ENCODE measurements around the gene GBP2. TPM values are rescaled to one million over a fixed set of nuclear protein-coding genes. Genes with fewer than 3 reads are reported as not detected.

Gene GBP2
- total RNA-seq, 4 donors from 2014 or later, result 13.7 to 77.5 (median 56.1) TPM

- no peaks in the 10 kb centered on the region for H3K9me3 ChIP-seq
- no peak for DNase-seq
- H3K36me3 ChIP-seq, result no peaks in the 10 kb centered on the region
- intact Hi-C loops (cut with DNase I; ENCODE audit: low total_unique reads), result no loop called here
- H3K27ac ChIP-seq, result no peak overlapping the region
- H3K27me3 ChIP-seq, result no peaks in the 10 kb centered on the region
- no peaks in the 10 kb centered on the region for H3K4me1 ChIP-seq
- in situ Hi-C loops (cut with MboI; ENCODE audit: low pct_ligation_motif_present in 1 of 4, low pct_unique_long_range_greater_than_20kb in 1 of 4, low sequenced_read_pairs in 3 of 4), result no loop called here
- WGBS, 2 donors (ENCODE audit: low coverage in 1 of 2), result 85 to 95% methylated on average over 3 to 4 of the region's 4 CpGs
- no peak overlapping the region for H3K4me3 ChIP-seq
- TF ChIP-seq CTCF (IDR thresholded peaks at IDR 0.05) (no peak), POLR2A (IDR thresholded peaks at IDR 0.05) (no peak), POLR2AphosphoS5 (IDR thresholded peaks at IDR 0.05) (no peak), EP300 (IDR thresholded peaks at IDR 0.05; ENCODE audit: low read depth) (no peak)
Observed at GRCh38 chr1:89170170-89171066, 44.5 kb upstream of the GBP2 start.

DNA sequence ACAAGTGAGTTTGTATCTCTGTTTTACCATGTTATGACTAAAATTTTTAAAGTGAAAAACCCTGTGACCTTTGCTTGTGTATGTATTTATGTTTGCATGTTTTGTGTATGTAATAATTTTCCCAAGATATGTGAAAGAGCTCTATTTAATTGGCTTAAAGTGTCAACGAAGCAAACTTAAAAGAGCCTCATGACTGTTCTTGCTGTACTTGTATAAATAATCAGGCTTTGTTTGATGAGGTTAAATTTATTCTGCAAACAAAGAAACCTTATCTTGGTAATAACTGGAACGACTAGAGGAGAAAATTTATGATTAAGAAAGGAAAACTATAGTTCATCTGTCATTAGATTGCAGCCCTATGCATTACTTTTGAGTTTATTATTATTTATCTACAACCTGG is 43.3 kb upstream of the GBP2 start:
- H3K4me3 ChIP-seq, result no peak overlapping the region
- H3K27ac ChIP-seq, result no peak overlapping the region
- no peaks in the 10 kb centered on the region for H3K4me1 ChIP-seq
- no peak for DNase-seq
- in situ Hi-C loops (cut with MboI; ENCODE audit: low pct_ligation_motif_present in 1 of 4, low pct_unique_long_range_greater_than_20kb in 1 of 4, low sequenced_read_pairs in 3 of 4), result no loop called here
- H3K9me3 ChIP-seq, result no peaks in the 10 kb centered on the region
- no peak for TF ChIP-seq EP300 (IDR thresholded peaks at IDR 0.05; ENCODE audit: low read depth)
- TF ChIP-seq POLR2A (IDR thresholded peaks at IDR 0.05), result no peak
- no peak for TF ChIP-seq POLR2AphosphoS5 (IDR thresholded peaks at IDR 0.05)
- TF ChIP-seq CTCF (IDR thresholded peaks at IDR 0.05), result no peak
- intact Hi-C loops (cut with DNase I; ENCODE audit: low total_unique reads), result no loop called here
- no peaks in the 10 kb centered on the region for H3K27me3 ChIP-seq
- WGBS, 2 donors (ENCODE audit: low coverage in 1 of 2), result 32 to 33% methylated on average over 2 of the region's 2 CpGs
- no peaks in the 10 kb centered on the region for H3K36me3 ChIP-seq

GRCh38 chr1:89167590-89168230 is 41.8 kb upstream of the GBP2 start:
- TF ChIP-seq POLR2AphosphoS5 (IDR thresholded peaks at IDR 0.05), result no peak
- no peak for TF ChIP-seq CTCF (IDR thresholded peaks at IDR 0.05)
- no peak for TF ChIP-seq POLR2A (IDR thresholded peaks at IDR 0.05)
- TF ChIP-seq EP300 (IDR thresholded peaks at IDR 0.05; ENCODE audit: low read depth), result no peak
- WGBS, 2 donors (ENCODE audit: low coverage in 1 of 2), result 80 to 81% methylated on average over 2 of the region's 2 CpGs
- intact Hi-C loops (cut with DNase I; ENCODE audit: low total_unique reads), result no loop called here
- H3K4me1 ChIP-seq, result no peaks in the 10 kb centered on the region
- DNase-seq, result no peak
- H3K27ac ChIP-seq, result no peak overlapping the region
- H3K27me3 ChIP-seq, result no peaks in the 10 kb centered on the region
- in situ Hi-C loops (cut with MboI; ENCODE audit: low pct_ligation_motif_present in 1 of 4, low pct_unique_long_range_greater_than_20kb in 1 of 4, low sequenced_read_pairs in 3 of 4), result no loop called here
- no peak overlapping the region for H3K4me3 ChIP-seq
- no peaks in the 10 kb centered on the region for H3K36me3 ChIP-seq
- H3K9me3 ChIP-seq, result no peaks in the 10 kb centered on the region

DNA sequence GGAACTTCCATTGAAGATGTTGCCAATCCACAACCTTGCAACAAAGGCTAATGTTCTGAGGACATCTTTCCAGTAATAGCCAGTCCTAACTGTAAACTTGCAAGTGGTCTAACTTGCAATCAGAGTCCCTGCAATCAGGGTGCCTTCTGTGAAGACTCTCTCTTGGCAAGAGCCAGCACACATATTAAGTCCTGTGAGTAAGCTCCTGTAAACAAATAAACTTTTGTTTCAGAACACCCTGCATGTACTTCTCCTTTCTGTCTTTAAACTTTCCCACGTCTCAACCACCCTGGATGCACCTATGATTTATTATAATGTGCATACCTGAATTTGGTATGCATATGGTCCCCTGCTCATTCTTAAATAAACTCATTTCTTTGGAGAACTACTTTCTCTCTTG is 40.8 kb upstream of the GBP2 start:
- intact Hi-C loops (cut with DNase I; ENCODE audit: low total_unique reads), result no loop called here
- WGBS, 2 donors (ENCODE audit: low coverage in 1 of 2), result 42 to 57% methylated on average over 1 of the region's 1 CpG
- TF ChIP-seq CTCF (IDR thresholded peaks at IDR 0.05), result no peak
- TF ChIP-seq POLR2A (IDR thresholded peaks at IDR 0.05), result no peak
- no peak for TF ChIP-seq EP300 (IDR thresholded peaks at IDR 0.05; ENCODE audit: low read depth)
- no peak for TF ChIP-seq POLR2AphosphoS5 (IDR thresholded peaks at IDR 0.05)

More for the DNA sequence above, 40.8 kb upstream of the GBP2 start:
- Histone ChIP-seq H3K9me3 (no peaks in the 10 kb centered on the region), H3K36me3 (no peaks in the 10 kb centered on the region), H3K4me1 (no peaks in the 10 kb centered on the region), H3K27me3 (no peaks in the 10 kb centered on the region), H3K4me3 (no peak overlapping the region), H3K27ac (no peak overlapping the region)
- no peak for DNase-seq
- in situ Hi-C loops (cut with MboI; ENCODE audit: low pct_ligation_motif_present in 1 of 4, low pct_unique_long_range_greater_than_20kb in 1 of 4, low sequenced_read_pairs in 3 of 4), result no loop called here

All from transverse colon (tissue), 4 donors.